Panc1 (cell line): ENCODE data around the gene CSRNP2. TPM values are rescaled to one million over a fixed set of nuclear protein-coding genes. Genes with fewer than 3 reads are reported as not detected.

Source experiments
- ATAC-seq: fragments of 200-7000 bp; cut with Tn5 transposase; 2 replicates; pipeline ENCODE4 v1.9.1; 2020; ENCODE audit warnings: mild to moderate bottlenecking, moderate library complexity
- BruUV-seq: library from RNA; stranded (reverse); fragments of 400-500 nt; replicated peaks from 2 replicates; lab custom pipeline; 2021; lab: Mats Ljungman, UMichigan
- CTCF ChIA-PET: fragments of 300-600 bp; sonication (Branson Sonifier 250); formaldehyde crosslinking; loops from one replicate; lab custom pipeline; 2022; ENCODE audit warnings: antibody characterized with exemption; lab: Charles Lee
- POLR2A ChIA-PET: fragments of 300-600 bp; sonication (Branson Sonifier 250); formaldehyde crosslinking; loops from one replicate; lab custom pipeline; 2022; ENCODE audit warnings: antibody characterized with exemption; lab: Charles Lee
- DNase-seq: peaks from one replicate; pipeline ENCODE4 v3.0.0-alpha.2; 2010; ENCODE audit warnings: low read depth, low spot score
- H3K27ac ChIP-seq: 2 replicates; pipeline ENCODE4 v1.5.1; 2011; ENCODE audit warnings: mild to moderate bottlenecking, low read length, inconsistent platforms
- H3K27me3 ChIP-seq: fragments of 200-500 bp; sonication (Bioruptor generic); 2 replicates; pipeline ENCODE4 v1.6.0; 2014; ENCODE audit warnings: low read length, inconsistent platforms; ENCODE audit not compliant: control insufficient read depth, insufficient read depth
- H3K36me3 ChIP-seq: fragments of 200-500 bp; sonication (Bioruptor generic); 2 replicates; pipeline ENCODE4 v1.5.1; 2014; ENCODE audit warnings: inconsistent platforms, mild to moderate bottlenecking, low read length, moderate library complexity; ENCODE audit not compliant: control insufficient read depth, insufficient read depth
- H3K4me1 ChIP-seq: 2 replicates; pipeline ENCODE4 v1.5.1; 2011; ENCODE audit warnings: inconsistent platforms, mild to moderate bottlenecking, low read length, moderate library complexity; ENCODE audit not compliant: control insufficient read depth, insufficient read depth
- H3K4me3 ChIP-seq, 2 experiments: 2 replicates each; pipeline ENCODE4 v1.5.1; 2011 to 2012; ENCODE audit warnings: low read depth in 2 of 2, low read length in 2 of 2, mild to moderate bottlenecking in 2 of 2, inconsistent platforms in 1 of 2, moderate library complexity in 1 of 2
- H3K9me3 ChIP-seq: fragments of 200-500 bp; sonication (Bioruptor generic); 2 replicates; pipeline ENCODE4 v1.5.1; 2014; ENCODE audit warnings: low read depth, mild to moderate bottlenecking, inconsistent platforms, low read length, moderate library complexity; ENCODE audit not compliant: control insufficient read depth, insufficient read depth
- CTCF ChIP-seq: fragments of 450-650 bp; IDR thresholded peaks from 2 replicates; pipeline ENCODE4 v1.5.1; 2017; ENCODE audit warnings: mild to moderate bottlenecking
- POLR2AphosphoS5 ChIP-seq: IDR thresholded peaks from 2 replicates; pipeline ENCODE4 v1.6.1; 2012; ENCODE audit warnings: mild to moderate bottlenecking, low read depth, low read length, moderate library complexity
- REST ChIP-seq, 2 experiments: IDR thresholded peaks; 2 replicates each; pipeline ENCODE4 v1.6.1; 2011 to 2012; ENCODE audit warnings: low read depth in 2 of 2, control low read depth in 1 of 2, low read length in 1 of 2, mild to moderate bottlenecking in 1 of 2, moderate library complexity in 1 of 2; ENCODE audit not compliant: insufficient read depth in 1 of 2
- SIN3A ChIP-seq: IDR thresholded peaks from 2 replicates; pipeline ENCODE4 v1.6.1; 2012; ENCODE audit warnings: low read depth, mild to moderate bottlenecking, low read length, moderate library complexity, borderline replicate concordance; ENCODE audit not compliant: insufficient read depth
- TCF7L2 ChIP-seq: IDR thresholded peaks from 2 replicates; pipeline ENCODE4 v1.6.1; 2011; ENCODE audit warnings: mild to moderate bottlenecking, low read depth, low read length, inconsistent platforms
- in situ Hi-C: cut with HindIII; loops from 2 replicates; pipeline ENCODE4 v1.10.0; 2016; ENCODE audit warnings: low sequenced_read_pairs, low pct_unique_long_range_greater_than_20kb
- intact Hi-C: fragments of 100-400 bp; cut with micrococcal nuclease; formaldehyde crosslinking; loops from one replicate; pipeline ENCODE4 v1.10.0; 2022; ENCODE audit not compliant: unreplicated experiment
- total RNA-seq: library from RNA; stranded (reverse); gene quantifications from one replicate; pipeline ENCODE4 v1.2.1, GENCODE V29; 2021; ENCODE audit not compliant: unreplicated experiment

CSRNP2 gene
- total RNA-seq, 1 experiment from 2014 or later, result 50.5 TPM

GRCh38 chr12:51124504-51124903, 41.1 kb upstream of the CSRNP2 start:
- Histone ChIP-seq H3K27me3 (no peaks in the 10 kb centered on the region), H3K36me3 (no peaks in the 10 kb centered on the region; the same call in 1 of the 2 replicates), H3K4me3 (no peak overlapping the region), H3K4me1 (no peaks in the 10 kb centered on the region), H3K9me3 (no peaks in the 10 kb centered on the region), H3K27ac (no peak overlapping the region)
- intact Hi-C loops (no loop called here), in situ Hi-C loops (no loop called here)
- DNase-seq (no peak), ATAC-seq (no peak)
- ChIA-PET POLR2A (no interaction called here), CTCF (no interaction called here)
- BruUV-seq, result no TSS peak
- TF ChIP-seq CTCF (no peak), SIN3A (no peak), TCF7L2 (no peak), POLR2AphosphoS5 (no peak), REST (IDR thresholded peaks at IDR 0.05; ENCODE audit: insufficient read depth in 1 of 2, low read depth in 2 of 2, low read length in 1 of 2) (no peak)

GRCh38 chr12:51122844-51123243, 39.4 kb upstream of the CSRNP2 start:
- ChIA-PET CTCF (no interaction called here), POLR2A (no interaction called here)
- H3K4me3 ChIP-seq, result no peak overlapping the region
- in situ Hi-C loops, result no loop called here
- no peak for ATAC-seq
- no peak for DNase-seq
- intact Hi-C loops, result no loop called here
- H3K27me3 ChIP-seq, result no peaks in the 10 kb centered on the region
- H3K27ac ChIP-seq, result no peak overlapping the region
- no peaks in the 10 kb centered on the region for H3K9me3 ChIP-seq
- no TSS peak for BruUV-seq
- no peaks in the 10 kb centered on the region; the same call in 1 of the 2 replicates for H3K36me3 ChIP-seq
- H3K4me1 ChIP-seq, result no peaks in the 10 kb centered on the region
- TF ChIP-seq REST (IDR thresholded peaks at IDR 0.05; ENCODE audit: insufficient read depth in 1 of 2, low read depth in 2 of 2, low read length in 1 of 2), result no peak
- TF ChIP-seq SIN3A, result no peak
- no peak for TF ChIP-seq TCF7L2
- no peak for TF ChIP-seq CTCF
- no peak for TF ChIP-seq POLR2AphosphoS5
